ENCODE measurements around the gene ARX. TPM values are rescaled to one million over a fixed set of nuclear protein-coding genes. Genes with fewer than 3 reads are reported as not detected.

ARX gene
- total RNA-seq, 1 donor from 2014 or later, result 5.8 TPM

DNA sequence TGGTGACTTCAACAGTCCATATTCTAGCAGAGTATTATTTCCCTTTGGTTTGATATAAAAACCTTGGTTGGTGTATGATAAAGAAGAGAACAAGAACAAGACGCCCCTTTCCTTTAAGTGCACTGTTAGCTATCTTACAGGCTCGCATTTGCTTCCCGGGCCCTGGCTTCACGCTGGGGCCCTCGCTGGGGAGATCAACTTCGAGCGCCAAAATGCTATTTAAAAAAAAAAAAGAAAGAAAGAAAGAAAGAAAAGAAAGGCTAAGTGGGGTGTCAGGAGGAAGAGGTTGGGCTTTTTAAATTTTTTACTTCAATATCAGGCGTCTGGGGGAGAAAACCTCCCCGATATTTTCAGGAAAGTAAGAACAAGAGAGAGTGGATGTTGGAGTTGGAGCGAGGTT is 11.7 kb downstream of the ARX start:
- TF ChIP-seq, protein P1, sequence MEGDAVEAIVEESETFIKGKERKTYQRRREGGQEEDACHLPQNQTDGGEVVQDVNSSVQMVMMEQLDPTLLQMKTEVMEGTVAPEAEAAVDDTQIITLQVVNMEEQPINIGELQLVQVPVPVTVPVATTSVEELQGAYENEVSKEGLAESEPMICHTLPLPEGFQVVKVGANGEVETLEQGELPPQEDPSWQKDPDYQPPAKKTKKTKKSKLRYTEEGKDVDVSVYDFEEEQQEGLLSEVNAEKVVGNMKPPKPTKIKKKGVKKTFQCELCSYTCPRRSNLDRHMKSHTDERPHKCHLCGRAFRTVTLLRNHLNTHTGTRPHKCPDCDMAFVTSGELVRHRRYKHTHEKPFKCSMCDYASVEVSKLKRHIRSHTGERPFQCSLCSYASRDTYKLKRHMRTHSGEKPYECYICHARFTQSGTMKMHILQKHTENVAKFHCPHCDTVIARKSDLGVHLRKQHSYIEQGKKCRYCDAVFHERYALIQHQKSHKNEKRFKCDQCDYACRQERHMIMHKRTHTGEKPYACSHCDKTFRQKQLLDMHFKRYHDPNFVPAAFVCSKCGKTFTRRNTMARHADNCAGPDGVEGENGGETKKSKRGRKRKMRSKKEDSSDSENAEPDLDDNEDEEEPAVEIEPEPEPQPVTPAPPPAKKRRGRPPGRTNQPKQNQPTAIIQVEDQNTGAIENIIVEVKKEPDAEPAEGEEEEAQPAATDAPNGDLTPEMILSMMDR (IDR thresholded peaks at IDR 0.05; ENCODE audit: unreplicated experiment), result no peak
- Mint-ChIP-seq H3K9me3 (ENCODE audit: low read depth) (no peaks in the 10 kb centered on the region), H3K4me1 (ENCODE audit: low read depth) (peaks cover 9% of the 10 kb centered on the region), H3K4me3 (ENCODE audit: low read depth) (peak overlapping the region; percentile 55), H3K27me3 (peaks cover 81% of the 10 kb centered on the region), H3K27ac (peak overlapping the region; percentile 56), H3K36me3 (ENCODE audit: insufficient read depth) (no peaks in the 10 kb centered on the region)
- DNase-seq (ENCODE audit: low spot score, unreplicated experiment), result no peak

- H3K27me3 Mint-ChIP-seq, result peaks cover 81% of the 10 kb centered on the region
- H3K27ac Mint-ChIP-seq, result peak overlapping the region; percentile 71
- H3K36me3 Mint-ChIP-seq (ENCODE audit: insufficient read depth), result no peaks in the 10 kb centered on the region
- H3K9me3 Mint-ChIP-seq (ENCODE audit: low read depth), result no peaks in the 10 kb centered on the region
- TF ChIP-seq, protein P1 (IDR thresholded peaks at IDR 0.05; ENCODE audit: unreplicated experiment), result no peak
- H3K4me3 Mint-ChIP-seq (ENCODE audit: low read depth), result peak overlapping the region; percentile 57
- DNase-seq (ENCODE audit: low spot score, unreplicated experiment), result no peak
- H3K4me1 Mint-ChIP-seq (ENCODE audit: low read depth), result peaks cover 9% of the 10 kb centered on the region
Observed at GRCh38 chrX:25003066-25003849, 12.5 kb downstream of the ARX start.

GRCh38 chrX:25002661-25003020 is 13.1 kb downstream of the ARX start:
- no peak for DNase-seq (ENCODE audit: low spot score, unreplicated experiment)
- TF ChIP-seq, protein P1 (IDR thresholded peaks at IDR 0.05; ENCODE audit: unreplicated experiment), result no peak
- Mint-ChIP-seq H3K36me3 (ENCODE audit: insufficient read depth) (no peaks in the 10 kb centered on the region), H3K4me3 (ENCODE audit: low read depth) (peak overlapping the region; percentile 57), H3K4me1 (ENCODE audit: low read depth) (peaks cover 9% of the 10 kb centered on the region), H3K27ac (no peak overlapping the region), H3K27me3 (peaks cover 80% of the 10 kb centered on the region), H3K9me3 (ENCODE audit: low read depth) (no peaks in the 10 kb centered on the region)

GRCh38 chrX:25001808-25002660 is 13.7 kb downstream of the ARX start:
- Mint-ChIP-seq H3K4me1 (ENCODE audit: low read depth) (peaks cover 9% of the 10 kb centered on the region), H3K9me3 (ENCODE audit: low read depth) (no peaks in the 10 kb centered on the region), H3K4me3 (ENCODE audit: low read depth) (peak overlapping the region; percentile 41), H3K27ac (no peak overlapping the region), H3K27me3 (peaks cover 81% of the 10 kb centered on the region), H3K36me3 (ENCODE audit: insufficient read depth) (peaks cover 2% of the 10 kb centered on the region)
- TF ChIP-seq, protein P1 (IDR thresholded peaks at IDR 0.05; ENCODE audit: unreplicated experiment), result no peak
- DNase-seq (ENCODE audit: low spot score, unreplicated experiment), result no peak

GRCh38 chrX:24999511-24999910 is 16.3 kb downstream of the ARX start:
- H3K36me3 Mint-ChIP-seq (ENCODE audit: insufficient read depth), result peaks cover 3% of the 10 kb centered on the region
- H3K9me3 Mint-ChIP-seq (ENCODE audit: low read depth), result no peaks in the 10 kb centered on the region
- H3K27me3 Mint-ChIP-seq, result peaks cover 85% of the 10 kb centered on the region
- TF ChIP-seq, protein P1 (IDR thresholded peaks at IDR 0.05; ENCODE audit: unreplicated experiment), result no peak
- H3K4me1 Mint-ChIP-seq (ENCODE audit: low read depth), result peaks cover 13% of the 10 kb centered on the region
- H3K27ac Mint-ChIP-seq, result no peak overlapping the region
- DNase-seq (ENCODE audit: low spot score, unreplicated experiment), result no peak
- H3K4me3 Mint-ChIP-seq (ENCODE audit: low read depth), result no peak overlapping the region

Data from progenitor cell of endocrine pancreas (in vitro differentiated cells).